ENCODE data around the gene SPEM1.

- TF ChIP-seq CTCF (IDR thresholded peaks at IDR 0.05) (no peak), POLR2A (IDR thresholded peaks at IDR 0.05) (no peak)
Measured at GRCh38 chr17:7440113-7440833, 20.1 kb downstream of the SPEM1 start.
